Activated naive CD8-positive, alpha-beta T cell treated with anti-CD3 and anti-CD28 coated beads, Interleukin-2, amount 10 ng/mL, durations not matched to agents 7 days and 5 days (primary cell): ENCODE data around the gene C1QTNF1. TPM values are rescaled to one million over a fixed set of nuclear protein-coding genes. Genes with fewer than 3 reads are reported as not detected.
A peak's percentile ranks its signal among the peaks of the same experiment; 100 is the strongest.

Experiments
- ATAC-seq: fragments of 150-1000 bp; cut with Tn5 transposase; one replicate; pipeline ENCODE4 v1.10.0; 2021; ENCODE audit warnings: low read depth, moderate library complexity
- POLR2A ChIA-PET: fragments of 350-600 bp; sonication (Branson Sonifier 250); formaldehyde crosslinking; loops from one replicate; lab custom pipeline; 2021; ENCODE audit warnings: antibody characterized with exemption; lab: Charles Lee
- DNase-seq: peaks from one replicate; pipeline ENCODE4 v3.0.0; 2021
- H3K27ac Mint-ChIP-seq: one replicate; pipeline ENCODE4 v1.8.0; 2022; ENCODE audit warnings: mild to moderate bottlenecking, mixed read lengths
- H3K27me3 Mint-ChIP-seq: one replicate; pipeline ENCODE4 v1.8.0; 2022; ENCODE audit warnings: mild to moderate bottlenecking, moderate library complexity, mixed read lengths
- H3K36me3 Mint-ChIP-seq: one replicate; pipeline ENCODE4 v1.8.0; 2021; ENCODE audit warnings: mild to moderate bottlenecking, mixed read lengths
- H3K4me1 Mint-ChIP-seq: one replicate; pipeline ENCODE4 v1.8.0; 2021; ENCODE audit warnings: mixed read lengths
- H3K4me3 Mint-ChIP-seq: one replicate; pipeline ENCODE4 v1.8.0; 2022; ENCODE audit warnings: mild to moderate bottlenecking, moderate library complexity, mixed read lengths
- H3K9me3 Mint-ChIP-seq: one replicate; pipeline ENCODE4 v1.8.0; 2021; ENCODE audit warnings: mixed read lengths
- total RNA-seq, 2 experiments: library from RNA; stranded (reverse); gene quantifications; one replicate each; pipeline ENCODE4 v1.2.3, GENCODE V29; 2021

C1QTNF1 gene
- total RNA-seq, 2 experiments from 2014 or later, result not detected

- Mint-ChIP-seq H3K27me3 (peaks cover 5% of the 10 kb centered on the region), H3K4me1 (peaks cover 4% of the 10 kb centered on the region), H3K9me3 (peaks cover 2% of the 10 kb centered on the region), H3K4me3 (no peak overlapping the region), H3K36me3 (no peaks in the 10 kb centered on the region), H3K27ac (no peak overlapping the region)
- ATAC-seq (no peak), DNase-seq (no peak)
- POLR2A ChIA-PET, result no interaction called here
Measured at GRCh38 chr17:79047923-79048825, 24.2 kb downstream of the C1QTNF1 start.

GRCh38 chr17:79048826-79049755 is 25.1 kb downstream of the C1QTNF1 start:
- no peaks in the 10 kb centered on the region for H3K9me3 Mint-ChIP-seq
- POLR2A ChIA-PET, result no interaction called here
- DNase-seq, result no peak
- no peak overlapping the region for H3K4me3 Mint-ChIP-seq
- no peak overlapping the region for H3K27ac Mint-ChIP-seq
- H3K4me1 Mint-ChIP-seq, result peaks cover 4% of the 10 kb centered on the region
- no peaks in the 10 kb centered on the region for H3K36me3 Mint-ChIP-seq
- peaks cover 5% of the 10 kb centered on the region for H3K27me3 Mint-ChIP-seq
- ATAC-seq, result no peak

GRCh38 chr17:79049821-79050220 is 25.9 kb downstream of the C1QTNF1 start:
- Mint-ChIP-seq H3K36me3 (no peaks in the 10 kb centered on the region), H3K9me3 (peaks cover 4% of the 10 kb centered on the region), H3K27ac (no peak overlapping the region), H3K4me3 (no peak overlapping the region), H3K27me3 (peaks cover 5% of the 10 kb centered on the region), H3K4me1 (peaks cover 4% of the 10 kb centered on the region)
- ATAC-seq (no peak), DNase-seq (no peak)
- POLR2A ChIA-PET, result no interaction called here

GRCh38 chr17:79050551-79050950 is 26.6 kb downstream of the C1QTNF1 start:
- H3K27ac Mint-ChIP-seq, result no peak overlapping the region
- peaks cover 4% of the 10 kb centered on the region for H3K4me1 Mint-ChIP-seq
- H3K4me3 Mint-ChIP-seq, result no peak overlapping the region
- no peaks in the 10 kb centered on the region for H3K36me3 Mint-ChIP-seq
- H3K27me3 Mint-ChIP-seq, result peaks cover 5% of the 10 kb centered on the region
- POLR2A ChIA-PET, result no interaction called here
- no peak for ATAC-seq
- DNase-seq, result no peak
- H3K9me3 Mint-ChIP-seq, result peaks cover 5% of the 10 kb centered on the region

GRCh38 chr17:79051306-79051705 is 27.3 kb downstream of the C1QTNF1 start:
- peaks cover 5% of the 10 kb centered on the region for H3K9me3 Mint-ChIP-seq
- ATAC-seq (no peak), DNase-seq (no peak)
- H3K27ac Mint-ChIP-seq, result no peak overlapping the region
- no peaks in the 10 kb centered on the region for H3K4me1 Mint-ChIP-seq
- H3K27me3 Mint-ChIP-seq, result peaks cover 5% of the 10 kb centered on the region
- H3K36me3 Mint-ChIP-seq, result no peaks in the 10 kb centered on the region
- POLR2A ChIA-PET, result no interaction called here
- no peak overlapping the region for H3K4me3 Mint-ChIP-seq

GRCh38 chr17:79052131-79052530 is 28.2 kb downstream of the C1QTNF1 start:
- no peaks in the 10 kb centered on the region for H3K36me3 Mint-ChIP-seq
- ATAC-seq, result no peak
- POLR2A ChIA-PET, result no interaction called here
- no peak overlapping the region for H3K27ac Mint-ChIP-seq
- no peak overlapping the region for H3K4me3 Mint-ChIP-seq
- no peak for DNase-seq
- H3K4me1 Mint-ChIP-seq, result no peaks in the 10 kb centered on the region
- peaks cover 7% of the 10 kb centered on the region for H3K27me3 Mint-ChIP-seq
- H3K9me3 Mint-ChIP-seq, result peaks cover 5% of the 10 kb centered on the region

GRCh38 chr17:79053251-79053925 is 29.4 kb downstream of the C1QTNF1 start:
- peaks cover 7% of the 10 kb centered on the region for H3K27me3 Mint-ChIP-seq
- POLR2A ChIA-PET, result no interaction called here

GRCh38 chr17:79054200-79054960 is 30.4 kb downstream of the C1QTNF1 start:
- Mint-ChIP-seq H3K27ac (no peak overlapping the region), H3K36me3 (no peaks in the 10 kb centered on the region), H3K4me3 (no peak overlapping the region), H3K9me3 (peaks cover 5% of the 10 kb centered on the region), H3K4me1 (peaks cover 4% of the 10 kb centered on the region), H3K27me3 (peaks cover 11% of the 10 kb centered on the region)
- DNase-seq, result no peak
- no peak for ATAC-seq
- POLR2A ChIA-PET, result no interaction called here

More at GRCh38 chr17:79053251-79053925, 29.4 kb downstream of the C1QTNF1 start:
- peak; percentile 4 for DNase-seq
- Mint-ChIP-seq H3K4me1 (no peaks in the 10 kb centered on the region), H3K27ac (no peak overlapping the region), H3K9me3 (peaks cover 5% of the 10 kb centered on the region), H3K4me3 (no peak overlapping the region), H3K36me3 (no peaks in the 10 kb centered on the region)
- no peak for ATAC-seq

- no peak overlapping the region for H3K27ac Mint-ChIP-seq
- peaks cover 6% of the 10 kb centered on the region for H3K4me1 Mint-ChIP-seq
- H3K27me3 Mint-ChIP-seq, result peaks cover 11% of the 10 kb centered on the region
- POLR2A ChIA-PET, result no interaction called here
- no peak for DNase-seq
- no peaks in the 10 kb centered on the region for H3K36me3 Mint-ChIP-seq
- ATAC-seq, result no peak
- H3K4me3 Mint-ChIP-seq, result no peak overlapping the region
- peaks cover 5% of the 10 kb centered on the region for H3K9me3 Mint-ChIP-seq
Measured at GRCh38 chr17:79055197-79055596, 31.2 kb downstream of the C1QTNF1 start.

GRCh38 chr17:79057737-79058385 is 33.9 kb downstream of the C1QTNF1 start:
- no peak overlapping the region for H3K4me3 Mint-ChIP-seq
- ATAC-seq (no peak), DNase-seq (no peak)
- peaks cover 6% of the 10 kb centered on the region for H3K4me1 Mint-ChIP-seq
- POLR2A ChIA-PET, result no interaction called here
- H3K27me3 Mint-ChIP-seq, result peaks cover 6% of the 10 kb centered on the region
- no peaks in the 10 kb centered on the region for H3K36me3 Mint-ChIP-seq
- H3K27ac Mint-ChIP-seq, result no peak overlapping the region
- peaks cover 5% of the 10 kb centered on the region for H3K9me3 Mint-ChIP-seq

GRCh38 chr17:79062691-79063090 is 38.7 kb downstream of the C1QTNF1 start:
- Mint-ChIP-seq H3K36me3 (no peaks in the 10 kb centered on the region), H3K9me3 (no peaks in the 10 kb centered on the region), H3K27me3 (peaks cover 8% of the 10 kb centered on the region), H3K4me1 (peaks cover 8% of the 10 kb centered on the region), H3K27ac (no peak overlapping the region), H3K4me3 (no peak overlapping the region)
- ATAC-seq (no peak), DNase-seq (no peak)
- POLR2A ChIA-PET, result no interaction called here

GRCh38 chr17:79064026-79064425 is 40.1 kb downstream of the C1QTNF1 start:
- no peak overlapping the region for H3K27ac Mint-ChIP-seq
- H3K9me3 Mint-ChIP-seq, result no peaks in the 10 kb centered on the region
- DNase-seq, result no peak

More at GRCh38 chr17:79064026-79064425, 40.1 kb downstream of the C1QTNF1 start:
- ATAC-seq, result no peak
- Mint-ChIP-seq H3K4me1 (peaks cover 5% of the 10 kb centered on the region), H3K27me3 (peaks cover 5% of the 10 kb centered on the region), H3K4me3 (no peak overlapping the region), H3K36me3 (no peaks in the 10 kb centered on the region)
- POLR2A ChIA-PET, result no interaction called here
